ENCODE data around the gene ARL15.

DNA sequence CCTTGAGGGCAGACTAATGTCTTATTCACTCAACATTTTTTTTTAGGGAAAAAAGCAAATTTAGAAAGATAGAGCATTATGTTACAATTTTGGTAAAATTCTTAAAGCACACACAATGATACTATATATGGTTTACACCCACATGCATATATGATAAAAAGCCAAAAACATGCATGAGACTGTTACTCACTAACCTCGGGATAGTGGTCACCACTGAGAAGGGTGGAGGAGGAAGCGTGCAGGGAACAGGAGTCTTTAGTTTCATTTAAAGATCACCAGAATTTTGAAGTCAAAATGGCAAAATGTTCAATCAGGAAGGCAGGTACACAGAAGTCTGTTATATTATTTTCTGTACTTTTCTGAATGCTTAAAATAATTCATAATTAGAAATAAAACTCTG is 9.2 kb downstream of the ARL15 start:
- TF ChIP-seq CTCF (conservative IDR thresholded peaks at IDR 0.05; ENCODE audit: low read depth, low read length) (no peak), EZH2 (IDR thresholded peaks at IDR 0.05; ENCODE audit: borderline replicate concordance, low read depth, low read length, poor library complexity, severe bottlenecking) (no peak)
